Neutrophil (primary cell): ENCODE data around the gene RPTOR.
"Not testable (repeated sequence)": the region's sequence is repeated elsewhere in the genome, so short reads cannot be mapped to it uniquely, and the experiment has no call there.

Source experiments
- H3K27ac ChIP-seq: fragments of 200-600 bp; sonication (generic); 2 replicates; pipeline ENCODE4 v1.5.1; 2016; ENCODE audit warnings: mild to moderate bottlenecking, moderate library complexity
- H3K27me3 ChIP-seq: fragments of 200-600 bp; sonication (generic); 2 replicates; pipeline ENCODE4 v1.6.0; 2016; ENCODE audit warnings: mild to moderate bottlenecking
- H3K36me3 ChIP-seq: fragments of 200-600 bp; sonication (generic); 2 replicates; pipeline ENCODE4 v1.5.1; 2017
- H3K4me1 ChIP-seq, 2 experiments: fragments of 200-600 bp in 1 of 2; sonication (generic) in 1 of 2; 1 replicate in 1 of 2; 2 replicates in 1 of 2; pipeline versions ENCODE4 v1.5.1 to v1.6.1; 2013 to 2016; ENCODE audit warnings: low read depth in 1 of 2, low read length in 1 of 2, mild to moderate bottlenecking in 1 of 2, moderate library complexity in 1 of 2; ENCODE audit not compliant: control insufficient read depth in 1 of 2, insufficient read depth in 1 of 2
- H3K4me3 ChIP-seq, 2 experiments: fragments of 200-600 bp in 1 of 2; sonication (generic) in 1 of 2; 1 replicate in 1 of 2; 2 replicates in 1 of 2; pipeline ENCODE4 v1.5.1; 2013 to 2016; ENCODE audit warnings: low read depth in 1 of 2, low read length in 1 of 2, mild to moderate bottlenecking in 1 of 2, moderate library complexity in 1 of 2
- H3K9me3 ChIP-seq: fragments of 200-600 bp; sonication (generic); 2 replicates; pipeline ENCODE4 v1.5.1; 2016
- TF ChIP-seq, protein P1 (sequence below): fragments of 200-600 bp; sonication (generic); IDR thresholded peaks from 2 replicates; pipeline ENCODE4 v1.5.1; 2016; ENCODE audit warnings: antibody characterized with exemption

RPTOR gene

GRCh38 chr17:80625627-80626026 lies 81.0 kb downstream of the RPTOR start:
- Histone ChIP-seq H3K27ac (no peak overlapping the region), H3K4me3 (no peak overlapping the region), H3K36me3 (peaks cover 8% of the 10 kb centered on the region), H3K27me3 (no peaks in the 10 kb centered on the region), H3K4me1 (no peaks in the 10 kb centered on the region), H3K9me3 (no peaks in the 10 kb centered on the region)
- TF ChIP-seq, protein P1, sequence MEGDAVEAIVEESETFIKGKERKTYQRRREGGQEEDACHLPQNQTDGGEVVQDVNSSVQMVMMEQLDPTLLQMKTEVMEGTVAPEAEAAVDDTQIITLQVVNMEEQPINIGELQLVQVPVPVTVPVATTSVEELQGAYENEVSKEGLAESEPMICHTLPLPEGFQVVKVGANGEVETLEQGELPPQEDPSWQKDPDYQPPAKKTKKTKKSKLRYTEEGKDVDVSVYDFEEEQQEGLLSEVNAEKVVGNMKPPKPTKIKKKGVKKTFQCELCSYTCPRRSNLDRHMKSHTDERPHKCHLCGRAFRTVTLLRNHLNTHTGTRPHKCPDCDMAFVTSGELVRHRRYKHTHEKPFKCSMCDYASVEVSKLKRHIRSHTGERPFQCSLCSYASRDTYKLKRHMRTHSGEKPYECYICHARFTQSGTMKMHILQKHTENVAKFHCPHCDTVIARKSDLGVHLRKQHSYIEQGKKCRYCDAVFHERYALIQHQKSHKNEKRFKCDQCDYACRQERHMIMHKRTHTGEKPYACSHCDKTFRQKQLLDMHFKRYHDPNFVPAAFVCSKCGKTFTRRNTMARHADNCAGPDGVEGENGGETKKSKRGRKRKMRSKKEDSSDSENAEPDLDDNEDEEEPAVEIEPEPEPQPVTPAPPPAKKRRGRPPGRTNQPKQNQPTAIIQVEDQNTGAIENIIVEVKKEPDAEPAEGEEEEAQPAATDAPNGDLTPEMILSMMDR: no peak

DNA sequence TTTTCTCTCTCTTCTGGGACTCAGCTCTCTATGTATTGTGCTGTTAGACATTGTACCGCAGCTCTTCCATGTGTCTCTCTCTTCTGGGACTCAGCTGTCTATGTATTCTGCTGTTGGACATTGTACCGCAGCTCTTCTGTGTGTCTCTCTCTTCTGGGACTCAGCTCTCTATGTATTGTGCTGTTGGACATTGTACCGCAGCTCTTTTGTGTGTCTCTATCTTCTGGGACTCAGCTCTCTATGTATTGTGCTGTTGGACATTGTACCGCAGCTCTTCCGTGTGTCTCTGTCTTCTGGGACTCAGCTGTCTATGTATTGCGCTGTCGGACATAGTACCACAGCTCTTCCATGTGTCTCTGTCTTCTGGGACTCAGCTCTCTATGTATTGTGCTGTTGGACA lies 84.2 kb downstream of the RPTOR start:
- H3K4me3 ChIP-seq, H3K27ac ChIP-seq, H3K4me1 ChIP-seq, H3K27me3 ChIP-seq, H3K9me3 ChIP-seq, H3K36me3 ChIP-seq: not testable (repeated sequence)

GRCh38 chr17:80629298-80630028 lies 84.8 kb downstream of the RPTOR start:
- H3K27ac ChIP-seq: no peak overlapping the region
- no peaks in the 10 kb centered on the region for H3K9me3 ChIP-seq
- TF ChIP-seq, protein P1: no peak
- no peaks in the 10 kb centered on the region for H3K4me1 ChIP-seq
- H3K27me3 ChIP-seq: no peaks in the 10 kb centered on the region
- peaks cover 8% of the 10 kb centered on the region for H3K36me3 ChIP-seq
- no peak overlapping the region for H3K4me3 ChIP-seq

- H3K36me3 ChIP-seq: peaks cover 6% of the 10 kb centered on the region
- H3K27ac ChIP-seq: no peak overlapping the region
- no peaks in the 10 kb centered on the region for H3K4me1 ChIP-seq
- TF ChIP-seq, protein P1: no peak
- no peaks in the 10 kb centered on the region for H3K27me3 ChIP-seq
- no peak overlapping the region for H3K4me3 ChIP-seq
- no peaks in the 10 kb centered on the region for H3K9me3 ChIP-seq
Measured at GRCh38 chr17:80630560-80631120, 86.0 kb downstream of the RPTOR start.

GRCh38 chr17:80631142-80632045 lies 86.8 kb downstream of the RPTOR start:
- Histone ChIP-seq H3K36me3 (no peaks in the 10 kb centered on the region), H3K9me3 (no peaks in the 10 kb centered on the region), H3K27me3 (no peaks in the 10 kb centered on the region), H3K27ac (no peak overlapping the region), H3K4me3 (no peak overlapping the region), H3K4me1 (no peaks in the 10 kb centered on the region)
- TF ChIP-seq, protein P1: no peak
